HG03354 (cell line): ENCODE results near the gene ADAMTS3.
A peak's percentile ranks its signal among the peaks of the same experiment; 100 is the strongest.
"Not testable (repeated sequence)": the region's sequence is repeated elsewhere in the genome, so short reads cannot be mapped to it uniquely, and the experiment has no call there.

Experiments
- ATAC-seq: cut with Tn5 transposase; IDR thresholded peaks from one replicate; pipeline ENCODE4 v1.9.1; 2021; ENCODE audit warnings: mild to moderate bottlenecking; ENCODE audit not compliant: unreplicated experiment, poor library complexity, severe bottlenecking

The ADAMTS3 gene

DNA sequence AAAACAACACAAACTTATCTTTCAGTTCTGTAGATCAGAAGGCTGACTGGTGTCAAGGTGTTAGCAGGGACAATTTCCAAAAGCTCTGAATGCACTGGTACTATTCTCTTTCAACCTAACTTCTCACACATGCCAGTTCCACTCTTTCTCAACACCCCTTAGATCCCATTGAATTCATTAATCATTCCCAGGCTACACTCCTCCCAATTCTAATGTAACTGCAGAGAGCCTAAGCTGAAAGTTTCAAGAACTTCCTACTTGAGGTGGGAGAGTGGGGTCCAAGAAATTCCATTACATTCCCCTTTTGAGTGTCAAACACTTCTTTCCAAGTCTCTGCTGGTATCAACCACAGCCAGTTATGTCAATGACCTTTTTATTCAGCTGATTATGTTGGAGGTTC is 142.0 kb downstream of the ADAMTS3 start:
- no peak for ATAC-seq

DNA sequence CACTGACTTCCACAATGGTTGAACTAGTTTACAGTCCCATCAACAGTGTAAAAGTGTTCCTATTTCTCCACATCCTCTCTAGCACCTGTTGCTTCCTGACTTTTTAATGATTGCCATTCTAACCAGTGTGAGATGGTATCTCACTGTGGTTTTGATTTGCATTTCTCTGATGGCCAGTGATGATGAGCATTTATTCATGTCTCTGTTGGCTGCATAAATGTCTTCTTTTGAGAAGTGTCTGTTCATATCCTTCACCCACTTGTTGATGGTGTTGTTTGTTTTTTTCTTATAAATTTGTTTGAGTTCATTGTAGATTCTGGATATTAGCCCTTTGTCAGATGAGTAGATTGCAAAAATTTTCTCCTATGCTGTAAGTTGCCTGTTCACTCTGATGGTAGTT is 143.1 kb downstream of the ADAMTS3 start:
- ATAC-seq, result not testable (repeated sequence)

DNA sequence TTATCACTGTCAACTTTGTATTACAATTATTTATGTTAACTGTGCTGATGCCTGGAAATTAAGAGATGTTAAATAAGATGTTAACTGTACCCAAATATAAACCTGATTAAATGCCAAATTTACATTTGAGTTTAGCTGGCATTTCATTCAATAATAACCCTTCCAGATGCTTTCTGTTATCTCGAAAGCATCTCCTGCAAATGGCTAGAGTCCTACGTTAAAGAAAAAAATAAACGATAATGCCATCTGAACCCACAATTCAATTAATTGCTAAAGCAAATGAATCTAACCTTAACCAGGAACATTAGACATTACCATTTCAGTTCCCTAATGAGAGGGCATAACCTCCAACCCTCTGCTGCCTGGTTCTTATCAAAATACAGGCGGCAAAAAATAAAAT is 145.0 kb downstream of the ADAMTS3 start:
- ATAC-seq, result no peak

DNA sequence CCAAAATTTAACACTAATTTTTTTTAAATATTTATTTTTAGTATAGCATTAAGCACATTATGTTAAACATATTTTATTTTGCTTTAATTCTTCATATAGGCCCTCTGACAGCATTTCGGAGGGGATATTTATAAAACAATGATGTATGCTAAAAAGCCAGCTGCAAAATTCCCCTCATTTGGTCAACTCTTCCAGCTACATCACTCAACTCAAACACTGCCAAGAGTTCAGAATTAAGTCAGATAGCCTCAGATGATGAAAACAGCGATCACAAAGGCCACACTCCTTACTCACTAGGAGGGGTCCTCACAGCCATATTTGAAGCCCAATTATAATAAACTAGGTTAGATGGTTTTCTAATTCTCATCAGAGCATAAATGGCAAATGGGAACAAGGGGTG is 146.6 kb downstream of the ADAMTS3 start:
- no peak for ATAC-seq

DNA sequence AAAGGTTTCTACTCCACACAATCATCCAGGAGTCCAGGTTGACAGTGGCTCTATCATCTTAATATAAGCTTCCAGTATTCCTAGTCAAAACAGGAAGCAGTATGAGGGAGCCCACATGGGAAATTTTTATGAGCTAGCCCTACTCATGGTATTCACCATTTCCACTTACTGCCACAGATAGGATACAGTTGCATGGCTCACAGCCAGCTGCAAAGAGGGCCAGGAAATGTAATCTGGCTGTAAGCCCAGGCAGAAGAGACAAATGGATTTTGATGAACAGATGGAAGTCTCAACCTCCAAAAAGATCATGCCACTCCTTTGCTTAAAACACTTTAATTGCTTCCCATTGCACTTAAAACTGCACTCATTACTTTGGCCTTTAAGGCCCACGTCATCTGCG is 150.6 kb downstream of the ADAMTS3 start:
- ATAC-seq, result no peak

DNA sequence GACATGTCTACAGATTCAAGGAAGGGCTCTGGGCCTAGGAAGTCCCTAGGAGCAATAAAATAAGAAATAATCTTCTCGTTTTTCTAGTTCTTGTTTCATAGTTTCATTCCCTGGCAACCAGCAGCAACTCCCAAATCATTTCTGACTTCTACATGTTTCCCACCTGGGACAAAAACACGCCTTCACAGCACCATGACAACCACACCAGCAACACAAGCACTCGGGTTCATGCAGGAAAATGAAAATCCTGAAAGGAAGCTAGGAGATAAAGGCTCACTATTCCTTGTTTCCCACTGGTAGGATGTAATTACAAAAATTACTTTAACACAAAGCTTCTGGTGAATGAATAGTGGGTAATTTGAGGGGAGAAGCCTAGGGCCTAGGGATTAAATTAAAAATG is 158.9 kb downstream of the ADAMTS3 start:
- ATAC-seq, result no peak

DNA sequence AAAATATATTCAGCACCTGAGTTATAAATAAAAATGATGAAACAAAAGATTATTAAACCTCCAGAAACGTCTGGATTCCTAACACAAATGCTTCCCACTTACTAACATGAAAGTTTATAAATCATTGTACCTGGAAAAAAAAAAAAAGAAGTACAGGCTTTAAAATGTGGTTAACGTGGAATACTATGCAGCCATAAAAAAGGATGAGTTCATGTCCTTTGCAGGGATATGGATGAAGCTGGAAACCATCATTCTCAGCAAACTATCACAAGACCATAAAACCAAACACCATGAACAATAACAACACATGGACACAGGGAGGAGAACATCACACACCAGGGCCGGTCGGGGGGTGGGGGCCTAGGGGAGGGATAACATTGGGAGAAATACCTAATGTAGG is 160.5 kb downstream of the ADAMTS3 start:
- ATAC-seq, result no peak

DNA sequence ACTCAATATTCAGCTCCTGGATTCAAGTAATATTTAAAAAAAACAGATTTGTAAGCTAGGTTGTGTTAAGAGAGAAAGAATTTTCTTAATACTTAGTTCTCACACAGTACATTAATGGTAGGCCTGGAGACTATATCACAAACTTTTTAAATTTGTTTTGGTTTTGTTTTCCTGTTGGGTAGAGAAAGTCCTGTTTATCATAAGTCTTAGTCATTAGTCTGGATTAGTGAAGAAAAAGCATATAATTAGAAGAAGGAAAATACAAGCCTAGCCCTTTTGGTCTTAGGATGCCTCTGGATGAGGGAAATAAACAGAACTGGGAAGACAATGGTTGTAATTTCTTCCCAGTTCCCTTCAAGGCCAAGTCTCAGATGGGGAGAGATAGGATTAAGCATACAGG is 163.6 kb downstream of the ADAMTS3 start:
- ATAC-seq, result no peak

DNA sequence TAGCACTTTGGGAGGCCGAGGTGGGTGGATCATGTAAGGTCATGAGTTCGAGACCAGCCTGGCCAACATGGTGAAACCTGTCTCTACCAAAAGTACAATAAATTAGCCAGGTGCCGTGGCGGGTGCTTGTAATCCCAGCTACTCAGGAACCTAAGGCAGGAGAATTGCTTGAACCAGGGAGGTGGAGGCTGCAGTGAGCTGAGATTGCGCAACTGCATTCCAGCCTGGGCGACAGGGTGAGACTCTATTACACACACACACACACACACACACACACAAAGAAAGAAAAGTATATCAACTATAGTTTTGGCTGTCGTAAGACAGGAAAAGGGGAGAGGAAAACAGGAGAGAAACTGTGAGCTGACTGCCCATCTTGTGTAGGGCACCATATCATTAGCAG is 171.7 kb downstream of the ADAMTS3 start:
- no peak for ATAC-seq

DNA sequence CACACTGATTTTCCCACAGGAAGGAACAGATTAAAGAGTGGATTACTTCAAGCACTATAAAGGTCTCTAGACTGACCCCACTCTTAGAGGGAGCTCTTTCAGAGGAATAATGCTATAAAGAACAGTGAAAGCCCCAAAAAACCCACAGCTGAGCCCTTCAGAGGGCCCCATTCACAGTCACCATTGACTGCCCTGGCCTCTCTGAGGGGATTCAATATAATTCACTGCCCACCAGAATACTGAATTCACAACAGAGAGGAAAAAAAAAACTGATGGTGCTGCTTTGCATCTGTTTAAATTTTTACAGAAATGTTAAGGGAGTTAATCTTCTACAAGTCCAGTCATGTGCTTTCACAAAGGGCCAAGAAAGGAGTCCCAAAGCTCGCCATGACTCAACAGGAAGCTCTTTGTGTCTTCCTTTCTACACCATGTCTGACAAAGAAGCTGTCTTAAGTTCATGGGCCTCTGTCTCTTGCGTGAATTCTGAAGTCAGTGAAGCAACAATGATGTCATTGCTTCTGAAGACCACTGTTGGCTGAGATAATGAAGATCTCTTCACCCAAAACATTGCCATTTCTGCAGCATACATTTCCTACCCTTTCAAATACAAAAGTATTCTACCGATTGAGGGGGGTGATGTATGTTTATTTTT is 174.9 kb downstream of the ADAMTS3 start:
- ATAC-seq, result peak; percentile 71

DNA sequence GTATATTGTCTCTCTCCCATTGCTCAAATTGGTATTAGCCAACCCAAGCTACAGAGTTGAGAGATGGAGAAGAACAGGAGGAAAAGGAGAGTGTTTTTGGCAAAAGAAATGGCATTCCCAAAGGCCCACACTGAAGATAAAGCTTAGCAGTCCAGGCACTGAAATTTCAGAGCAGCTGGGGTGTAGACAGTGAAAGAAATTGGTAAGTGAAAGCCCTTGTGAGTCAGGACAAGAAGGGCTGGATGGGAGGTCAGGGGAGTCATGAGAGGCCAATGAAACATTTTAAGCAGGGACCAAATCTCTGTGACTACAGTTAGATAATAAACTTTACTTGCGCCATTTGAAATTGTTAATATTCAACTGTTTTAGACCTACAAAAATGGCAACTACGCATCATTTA is 177.7 kb downstream of the ADAMTS3 start:
- no peak for ATAC-seq

DNA sequence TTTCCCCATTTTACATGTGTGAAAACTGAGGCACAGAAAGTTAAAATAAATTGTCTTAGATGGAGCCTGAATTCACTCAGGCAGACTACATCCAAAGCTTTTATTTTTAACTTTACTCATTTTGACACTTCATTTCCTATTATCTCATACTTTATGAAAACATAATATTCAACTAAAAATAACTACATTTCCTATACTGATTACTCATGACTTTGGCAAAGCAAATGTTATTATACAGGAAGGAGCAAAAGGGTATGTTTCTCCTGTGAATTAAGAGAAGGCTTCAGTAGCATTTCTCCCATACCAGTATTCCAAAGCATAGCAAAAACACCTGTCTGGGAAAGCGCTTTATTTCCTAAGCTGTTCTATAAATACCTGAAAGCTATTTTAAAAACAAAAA is 178.6 kb downstream of the ADAMTS3 start:
- no peak for ATAC-seq

DNA sequence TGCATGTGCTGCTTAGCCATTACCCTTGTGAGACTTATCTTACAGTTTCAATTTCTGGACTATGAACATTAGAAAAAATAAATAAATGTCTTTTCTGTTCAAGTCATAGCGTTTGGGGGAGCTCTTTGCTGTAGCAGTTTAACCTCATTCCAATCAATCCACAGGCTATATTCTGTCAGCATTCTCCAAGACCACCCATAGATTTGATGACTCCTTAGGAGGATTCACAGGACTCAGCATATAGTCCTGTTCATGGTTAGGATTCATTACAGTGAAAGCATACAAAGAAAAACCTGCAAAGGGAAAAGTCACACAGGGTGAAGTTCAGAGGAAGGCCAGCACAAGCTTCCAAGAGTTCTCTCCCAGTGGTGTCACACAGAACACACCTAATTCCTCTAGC is 180.5 kb downstream of the ADAMTS3 start:
- no peak for ATAC-seq

DNA sequence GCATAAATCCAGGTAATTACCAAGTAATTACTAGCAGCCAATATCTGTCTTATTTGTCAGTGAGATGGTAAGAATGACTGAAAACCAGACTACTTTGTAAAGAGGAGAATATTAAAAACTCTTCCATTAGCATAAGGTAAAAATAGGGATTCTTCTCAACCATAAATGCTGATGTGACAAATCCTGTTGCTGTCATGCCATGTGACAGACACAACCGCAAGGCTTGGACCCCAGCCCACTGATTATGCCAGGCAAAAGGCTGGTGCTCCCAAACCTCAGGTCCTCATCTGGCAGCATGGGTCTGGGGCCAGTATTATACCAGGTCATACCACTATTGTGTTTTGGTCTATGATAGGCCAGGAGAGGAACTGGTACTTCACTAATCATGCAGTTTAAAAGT is 181.1 kb downstream of the ADAMTS3 start:
- no peak for ATAC-seq

DNA sequence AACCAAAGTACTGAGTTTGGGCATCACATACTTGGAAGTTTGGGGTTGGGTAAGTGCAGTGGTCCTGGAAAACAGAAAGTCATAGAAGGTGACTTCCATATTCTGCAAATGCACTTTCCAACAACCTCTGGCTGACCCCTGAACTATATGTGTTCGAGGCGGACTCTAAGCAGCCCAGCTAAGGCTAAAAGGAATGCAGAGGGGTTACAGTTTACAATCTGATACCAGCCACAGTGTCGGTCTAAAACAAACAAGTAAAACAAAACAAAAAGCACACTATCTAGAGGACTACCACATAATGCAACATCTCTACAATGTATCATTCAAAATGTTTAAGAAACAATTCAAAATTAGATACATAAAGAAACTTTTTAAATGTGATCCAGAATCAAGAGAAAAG is 185.6 kb downstream of the ADAMTS3 start:
- ATAC-seq, result no peak

DNA sequence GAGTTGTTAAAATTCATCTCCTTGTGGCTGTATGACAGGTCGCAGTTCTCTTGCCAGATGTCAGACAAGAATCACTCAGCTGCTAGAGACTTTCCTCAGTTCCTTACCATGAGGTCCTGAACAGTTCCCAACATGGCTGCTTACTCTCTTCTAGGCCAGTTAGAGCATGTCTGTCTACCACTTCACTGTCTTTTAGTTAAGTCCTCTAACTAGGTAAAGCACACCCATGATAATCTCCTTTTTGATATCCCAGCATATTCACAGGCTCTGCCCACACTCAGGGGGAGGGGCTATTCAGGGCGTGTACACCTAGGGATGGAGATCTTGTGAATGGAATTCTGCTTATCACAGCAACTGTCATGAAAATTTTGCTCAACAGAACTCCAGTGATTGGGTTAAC is 190.1 kb downstream of the ADAMTS3 start:
- ATAC-seq, result no peak

DNA sequence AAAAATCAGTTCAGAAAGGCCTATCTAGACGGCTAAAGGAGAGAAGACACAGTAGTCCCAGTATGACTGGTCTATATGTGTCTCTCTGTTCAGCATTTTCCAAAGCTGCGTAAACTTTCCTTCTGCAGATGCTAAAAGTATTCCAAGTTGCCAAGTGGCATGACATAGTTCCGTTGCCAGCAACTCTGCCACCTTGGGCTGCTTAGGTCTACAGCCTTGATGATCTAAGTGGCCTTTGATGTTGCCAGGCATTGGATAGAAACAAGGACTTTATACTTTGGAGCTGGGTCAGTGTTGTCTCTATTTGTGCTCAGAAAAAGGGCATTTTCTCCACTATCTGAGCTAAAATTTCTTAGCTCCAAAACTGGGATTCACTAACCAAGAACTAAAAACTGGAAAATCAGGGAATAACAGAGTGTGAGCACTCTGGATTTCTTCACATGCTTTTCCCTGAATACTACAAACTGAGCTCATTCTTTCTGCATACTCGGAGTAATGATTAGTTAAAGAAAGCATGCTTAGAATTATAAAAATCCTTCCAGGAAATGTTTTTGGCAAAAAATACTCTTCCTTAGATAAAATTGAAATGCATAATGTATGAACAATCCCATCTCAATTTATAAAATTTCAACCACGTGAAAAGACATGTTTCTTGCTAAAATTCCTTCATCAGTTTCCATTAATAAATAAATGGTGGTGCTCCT is 191.4 kb downstream of the ADAMTS3 start:
- no peak for ATAC-seq

DNA sequence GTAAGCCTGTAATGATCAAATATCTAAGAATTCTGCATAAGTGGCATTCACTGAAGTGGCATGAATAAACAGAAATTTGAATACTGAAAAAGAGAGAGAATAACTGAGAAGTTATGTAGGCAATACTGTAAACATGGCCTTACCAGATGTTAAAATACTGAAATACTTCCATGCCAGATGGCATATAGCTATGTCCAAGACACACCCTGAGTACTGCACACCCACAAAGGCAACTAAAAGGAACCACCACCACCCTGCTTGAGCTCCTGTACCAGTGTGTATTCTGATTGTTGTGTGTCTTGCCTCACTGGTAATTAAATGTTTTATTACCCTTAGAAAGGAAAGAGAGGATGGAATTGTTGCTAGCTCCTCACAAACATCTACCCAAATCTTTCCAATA is 192.1 kb downstream of the ADAMTS3 start:
- ATAC-seq, result no peak

DNA sequence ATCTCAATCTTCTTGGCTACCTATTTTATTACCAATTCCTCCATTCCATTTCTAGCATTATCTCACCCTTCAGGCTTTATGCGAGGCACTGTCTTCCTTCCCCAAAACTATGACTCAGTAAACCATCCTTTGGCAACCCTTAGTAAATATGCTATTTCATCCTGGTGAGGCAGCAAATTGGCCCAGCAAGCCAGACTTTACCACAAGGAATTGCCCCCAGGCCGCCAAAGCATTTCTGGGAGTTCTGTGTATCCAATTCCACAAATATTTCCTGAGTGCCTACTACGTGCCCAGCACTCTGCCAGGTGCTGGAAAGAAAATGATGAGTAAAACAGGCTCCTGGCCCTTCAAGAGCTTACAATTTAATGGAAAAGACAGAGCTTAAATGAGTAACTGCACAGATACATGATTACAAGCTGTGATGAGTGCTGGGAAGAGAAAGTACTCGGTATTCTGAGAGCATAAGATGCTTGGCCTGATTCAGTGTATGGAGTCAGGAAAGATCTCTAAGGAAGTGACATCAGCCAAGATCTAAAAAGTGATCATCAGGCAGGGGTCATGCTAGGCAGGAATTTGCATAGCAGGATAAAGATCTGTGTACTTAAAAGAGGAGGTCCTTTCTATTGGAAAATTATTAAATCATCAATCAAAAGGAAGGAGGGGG is 193.8 kb downstream of the ADAMTS3 start:
- ATAC-seq, result no peak

DNA sequence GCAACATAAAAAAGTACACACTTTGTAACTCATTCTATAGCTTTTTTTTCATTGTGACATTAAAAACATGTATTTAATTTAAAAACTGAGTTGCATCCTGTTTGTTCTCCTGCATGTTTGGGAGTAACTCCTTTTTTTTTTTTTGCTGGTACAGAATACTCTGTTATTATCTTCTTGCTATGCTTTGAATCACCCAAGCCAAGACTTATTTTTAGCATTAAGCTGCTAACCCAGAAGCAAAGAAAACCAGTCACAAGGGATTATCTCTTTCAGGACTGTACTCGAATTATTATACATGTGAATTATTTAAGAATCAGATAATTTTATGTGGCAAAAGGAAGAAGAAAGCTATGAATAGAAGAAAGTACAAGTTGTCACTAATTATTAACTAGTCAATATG is 194.9 kb downstream of the ADAMTS3 start:
- no peak for ATAC-seq

DNA sequence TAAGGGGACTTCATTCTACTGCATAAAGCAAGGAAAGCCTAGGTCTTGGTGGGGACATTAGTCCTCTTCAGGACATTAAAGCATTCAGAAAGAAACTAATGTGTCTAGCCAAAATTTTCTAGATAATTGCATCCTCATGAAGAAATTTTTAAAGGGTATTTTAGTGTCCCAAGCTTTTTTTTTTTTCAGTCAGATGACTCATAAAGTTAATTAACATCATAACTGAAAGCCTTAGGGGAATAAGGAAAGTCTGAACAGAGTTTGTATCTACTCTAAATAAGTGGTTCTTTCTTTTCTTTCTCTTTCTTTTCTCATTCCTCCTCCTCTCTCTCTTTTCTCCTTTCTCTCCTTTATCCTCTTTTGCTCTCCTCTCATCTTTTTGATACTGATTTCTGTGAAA is 202.4 kb downstream of the ADAMTS3 start:
- ATAC-seq, result no peak
